ENCODE data around the gene KLK2. TPM values are rescaled to one million over a fixed set of nuclear protein-coding genes. Genes with fewer than 3 reads are reported as not detected.

KLK2 gene
- polyA plus RNA-seq, 3 donors: not detected

DNA sequence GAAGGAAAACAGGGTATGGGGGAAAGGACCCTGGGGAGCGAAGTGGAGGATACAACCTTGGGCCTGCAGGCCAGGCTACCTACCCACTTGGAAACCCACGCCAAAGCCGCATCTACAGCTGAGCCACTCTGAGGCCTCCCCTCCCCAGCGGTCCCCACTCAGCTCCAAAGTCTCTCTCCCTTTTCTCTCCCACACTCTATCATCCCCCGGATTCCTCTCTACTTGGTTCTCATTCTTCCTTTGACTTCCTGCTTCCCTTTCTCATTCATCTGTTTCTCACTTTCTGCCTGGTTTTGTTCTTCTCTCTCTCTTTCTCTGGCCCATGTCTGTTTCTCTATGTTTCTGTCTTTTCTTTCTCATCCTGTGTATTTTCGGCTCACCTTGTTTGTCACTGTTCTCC, 15.9 kb upstream of the KLK2 start:
- Mint-ChIP-seq H3K4me1 (no peaks in the 10 kb centered on the region), H3K9me3 (peaks cover 0 to 18% (median 7%) of the 10 kb centered on the region in 7 donors), H3K27ac (no peak overlapping the region), H3K27me3 (ENCODE audit: low read depth in 3 of 3) (peaks cover 25 to 27% (median 27%) of the 10 kb centered on the region in 3 donors), H3K4me3 (no peak overlapping the region), H3K36me3 (no peaks in the 10 kb centered on the region)
- Histone ChIP-seq H3K27ac (ENCODE audit: low read depth in 1 of 2, low read length in 2 of 2) (no peak overlapping the region), H3K4me1 (ENCODE audit: control insufficient read depth in 1 of 2, insufficient read depth in 2 of 2, low read length in 2 of 2) (no peaks in the 10 kb centered on the region), H3K9me3 (replicated peaks in 1 of 2; ENCODE audit: control insufficient read depth in 1 of 2, insufficient read depth in 1 of 2, low read length in 2 of 2) (peaks cover 5 to 8% of the 10 kb centered on the region in 2 donors), H3K79me2 (ENCODE audit: insufficient read depth, low read length) (no peaks in the 10 kb centered on the region), H3K4me2 (replicated peaks; ENCODE audit: extremely low read depth, low read length, poor library complexity, severe bottlenecking) (no peak overlapping the region), H3K36me3 (replicated peaks in 1 of 2; ENCODE audit: control insufficient read depth in 1 of 2, insufficient read depth in 2 of 2, low read length in 2 of 2) (no peaks in the 10 kb centered on the region), H3K9ac (ENCODE audit: insufficient read depth, low read length, poor library complexity, severe bottlenecking) (no peak overlapping the region), H4K20me1 (ENCODE audit: insufficient read depth, low read length) (no peaks in the 10 kb centered on the region), H3K4me3 (replicated peaks in 1 of 3; ENCODE audit: low read depth in 2 of 3, low read length in 3 of 3) (no peak overlapping the region), H2AFZ (ENCODE audit: insufficient read depth, low read depth, low read length, poor library complexity, severe bottlenecking) (no peak overlapping the region), H3K27me3 (ENCODE audit: control insufficient read depth in 2 of 2, insufficient read depth in 2 of 2, low read length in 2 of 2) (peaks cover 0 to 2% of the 10 kb centered on the region in 2 donors)
- WGBS (ENCODE audit: insufficient coverage): 64% methylated on average over 5 of the region's 6 CpGs
- no peak for DNase-seq
- intact Hi-C loops (cut with micrococcal nuclease): no loop called here
- no peak for TF ChIP-seq CTCF (IDR thresholded peaks at IDR 0.05)

GRCh38 chr19:50858886-50859285, 14.4 kb upstream of the KLK2 start:
- Histone ChIP-seq H3K27me3 (ENCODE audit: control insufficient read depth in 2 of 2, insufficient read depth in 2 of 2, low read length in 2 of 2) (peaks cover 0 to 2% of the 10 kb centered on the region in 2 donors), H3K9me3 (replicated peaks in 1 of 2; ENCODE audit: control insufficient read depth in 1 of 2, insufficient read depth in 1 of 2, low read length in 2 of 2) (peaks cover 5 to 8% of the 10 kb centered on the region in 2 donors), H3K4me2 (replicated peaks; ENCODE audit: extremely low read depth, low read length, poor library complexity, severe bottlenecking) (no peak overlapping the region), H3K36me3 (replicated peaks in 1 of 2; ENCODE audit: control insufficient read depth in 1 of 2, insufficient read depth in 2 of 2, low read length in 2 of 2) (no peaks in the 10 kb centered on the region), H3K4me1 (ENCODE audit: control insufficient read depth in 1 of 2, insufficient read depth in 2 of 2, low read length in 2 of 2) (no peaks in the 10 kb centered on the region), H3K9ac (ENCODE audit: insufficient read depth, low read length, poor library complexity, severe bottlenecking) (no peak overlapping the region), H2AFZ (ENCODE audit: insufficient read depth, low read depth, low read length, poor library complexity, severe bottlenecking) (no peak overlapping the region), H3K4me3 (replicated peaks in 1 of 3; ENCODE audit: low read depth in 2 of 3, low read length in 3 of 3) (no peak overlapping the region), H3K79me2 (ENCODE audit: insufficient read depth, low read length) (no peaks in the 10 kb centered on the region), H3K27ac (ENCODE audit: low read depth in 1 of 2, low read length in 2 of 2) (no peak overlapping the region), H4K20me1 (ENCODE audit: insufficient read depth, low read length) (no peaks in the 10 kb centered on the region)
- DNase-seq: no peak
- Mint-ChIP-seq H3K36me3 (no peaks in the 10 kb centered on the region), H3K4me1 (no peaks in the 10 kb centered on the region), H3K27ac (no peak overlapping the region), H3K9me3 (peaks cover 0 to 18% (median 7%) of the 10 kb centered on the region in 7 donors), H3K4me3 (no peak overlapping the region), H3K27me3 (ENCODE audit: low read depth in 3 of 3) (peaks cover 28 to 32% (median 31%) of the 10 kb centered on the region in 3 donors)
- TF ChIP-seq CTCF (IDR thresholded peaks at IDR 0.05): no peak
- WGBS (ENCODE audit: insufficient coverage): 9% methylated on average over 7 of the region's 7 CpGs
- intact Hi-C loops (cut with micrococcal nuclease): no loop called here

Measured in CD14-positive monocyte (primary cell).